ENCODE data around the gene RPS6KL1.

Gene RPS6KL1

GRCh38 chr14:74911221-74911620 lies 11.8 kb downstream of the RPS6KL1 start:
- DNase-seq: no peak

- DNase-seq: no peak
These were observed 12.5 kb downstream of the RPS6KL1 start for GRCh38 chr14:74910556-74910955.

- DNase-seq: no peak
These were observed 13.1 kb downstream of the RPS6KL1 start for GRCh38 chr14:74909911-74910310.

GRCh38 chr14:74909501-74909900 lies 13.6 kb downstream of the RPS6KL1 start:
- no peak for DNase-seq

GRCh38 chr14:74908861-74909341 lies 14.2 kb downstream of the RPS6KL1 start:
- DNase-seq: no peak

GRCh38 chr14:74907744-74908143 lies 15.3 kb downstream of the RPS6KL1 start:
- DNase-seq: no peak

GRCh38 chr14:74906925-74907521 lies 16.0 kb downstream of the RPS6KL1 start:
- DNase-seq: no peak

- DNase-seq: peak; percentile 37 to 44
These were observed 17.4 kb downstream of the RPS6KL1 start for GRCh38 chr14:74905595-74906142.

GRCh38 chr14:74904635-74905503 lies 18.2 kb downstream of the RPS6KL1 start:
- DNase-seq: no peak

- no peak for DNase-seq
These were observed 19.9 kb downstream of the RPS6KL1 start for GRCh38 chr14:74902941-74903705.

- no peak for DNase-seq
These were observed 24.4 kb downstream of the RPS6KL1 start for GRCh38 chr14:74898694-74899093.

- DNase-seq: no peak
These were observed 25.0 kb downstream of the RPS6KL1 start for GRCh38 chr14:74898083-74898482.

- no peak for DNase-seq
These were observed 25.4 kb downstream of the RPS6KL1 start for GRCh38 chr14:74897642-74898041.

GRCh38 chr14:74896400-74896799 lies 26.7 kb downstream of the RPS6KL1 start:
- DNase-seq: no peak

GRCh38 chr14:74893614-74894091 lies 29.4 kb downstream of the RPS6KL1 start:
- DNase-seq: peak; percentile 75 to 84

GRCh38 chr14:74892745-74893144 lies 30.3 kb downstream of the RPS6KL1 start:
- DNase-seq: peak; percentile 45 to 55

- no peak for DNase-seq
These were observed 31.2 kb downstream of the RPS6KL1 start for GRCh38 chr14:74891870-74892269.

GRCh38 chr14:74890262-74890661 lies 32.8 kb downstream of the RPS6KL1 start:
- no peak for DNase-seq

GRCh38 chr14:74888164-74889158 lies 34.6 kb downstream of the RPS6KL1 start:
- no peak for DNase-seq

- DNase-seq: no peak
These were observed 37.1 kb downstream of the RPS6KL1 start for GRCh38 chr14:74886001-74886400.

GRCh38 chr14:74882103-74882920 lies 40.7 kb downstream of the RPS6KL1 start:
- DNase-seq: peak; percentile 30 to 36

Measured in Kasumi-1 (cell line).